B cell (primary cell): ENCODE results near the gene TTPAL.

Experiments
- CTCF ChIP-seq: fragments of 200-600 bp; IDR thresholded peaks from one replicate; pipeline ENCODE4 v1.8.0; 2022; ENCODE audit warnings: antibody characterized with exemption, mild to moderate bottlenecking
- EZH2 ChIP-seq: IDR thresholded peaks from 2 replicates; pipeline ENCODE4 v1.6.1; 2012; ENCODE audit warnings: borderline replicate concordance, low read depth, mild to moderate bottlenecking, moderate library complexity, low read length; ENCODE audit not compliant: insufficient read depth, poor library complexity, severe bottlenecking

- TF ChIP-seq EZH2 = no peak
- TF ChIP-seq CTCF = no peak
These were observed 9.6 kb downstream of the TTPAL start for GRCh38 chr20:44485078-44485829.
